OCI-LY7 (cell line): ENCODE measurements around the gene TICAM2. TPM values are rescaled to one million over a fixed set of nuclear protein-coding genes. Genes with fewer than 3 reads are reported as not detected.

Source experiments
- BruUV-seq: library from RNA; stranded (reverse); fragments of 400-500 nt; replicated peaks from 2 replicates; lab custom pipeline; 2021; lab: Mats Ljungman, UMichigan
- CTCF ChIA-PET: fragments of 300-600 bp; sonication (Branson Sonifier 250); formaldehyde crosslinking; loops from one replicate; lab custom pipeline; 2022; ENCODE audit warnings: antibody characterized with exemption; ENCODE audit not compliant: unreplicated experiment; lab: Charles Lee
- POLR2A ChIA-PET: fragments of 300-600 bp; sonication (Branson Sonifier 250); formaldehyde crosslinking; loops from one replicate; lab custom pipeline; 2022; ENCODE audit warnings: antibody characterized with exemption; lab: Charles Lee
- DNase-seq: peaks from one replicate; pipeline ENCODE4 v3.0.0-alpha.2; 2015; ENCODE audit warnings: low spot score
- H2AFZ ChIP-seq: fragments of 200-600 bp; sonication (generic), shearing (Covaris generic); 2 replicates; pipeline ENCODE4 v1.6.1; 2014; ENCODE audit warnings: mild to moderate bottlenecking, antibody characterized with exemption, low read length, moderate library complexity
- H3K27ac ChIP-seq: fragments of 200-600 bp; sonication (generic); 2 replicates; pipeline ENCODE4 v1.5.1; 2014; ENCODE audit warnings: mixed run types, low read depth, mild to moderate bottlenecking, moderate library complexity, low read length, inconsistent platforms; ENCODE audit not compliant: poor library complexity, severe bottlenecking
- H3K36me3 ChIP-seq: fragments of 200-600 bp; sonication (generic); 2 replicates; pipeline ENCODE4 v1.6.1; 2014; ENCODE audit warnings: mild to moderate bottlenecking, antibody characterized with exemption, low read length, moderate library complexity, mixed read lengths; ENCODE audit not compliant: insufficient read depth
- H3K4me1 ChIP-seq: fragments of 200-600 bp; sonication (generic); 2 replicates; pipeline ENCODE4 v1.5.1; 2014; ENCODE audit warnings: mild to moderate bottlenecking, low read length; ENCODE audit not compliant: insufficient read depth, poor library complexity, severe bottlenecking
- H3K4me2 ChIP-seq: fragments of 200-600 bp; sonication (generic); 2 replicates; pipeline ENCODE4 v1.6.1; 2014; ENCODE audit warnings: mild to moderate bottlenecking, low read length
- H3K4me3 ChIP-seq: fragments of 200-600 bp; sonication (generic); 2 replicates; pipeline ENCODE4 v1.5.1; 2014; ENCODE audit warnings: mild to moderate bottlenecking, low read depth, low read length; ENCODE audit not compliant: poor library complexity, severe bottlenecking
- H3K79me2 ChIP-seq: fragments of 200-600 bp; sonication (generic); 2 replicates; pipeline ENCODE4 v1.6.1; 2016; ENCODE audit warnings: low read depth, mild to moderate bottlenecking, low read length, moderate library complexity, mixed read lengths; ENCODE audit not compliant: insufficient read depth
- H3K9me2 ChIP-seq: fragments of 200-600 bp; sonication (generic); 2 replicates; pipeline ENCODE4 v1.6.1; 2016; ENCODE audit warnings: mild to moderate bottlenecking, low read length, mixed read lengths; ENCODE audit not compliant: insufficient read depth
- H3K9me3 ChIP-seq: fragments of 200-600 bp; sonication (generic); 2 replicates; pipeline ENCODE4 v1.6.1; 2014; ENCODE audit warnings: mild to moderate bottlenecking, mixed run types, low read length, mixed read lengths
- H4K20me1 ChIP-seq: fragments of 200-600 bp; sonication (generic); 2 replicates; pipeline ENCODE4 v1.6.1; 2014; ENCODE audit warnings: mild to moderate bottlenecking, antibody characterized with exemption, low read length, moderate library complexity, mixed read lengths; ENCODE audit not compliant: insufficient read depth
- EZH2phosphoT487 ChIP-seq: fragments of 200-600 bp; sonication (generic); IDR thresholded peaks from 2 replicates; pipeline ENCODE4 v1.6.1; 2018; ENCODE audit warnings: low read depth, borderline replicate concordance, mild to moderate bottlenecking, mixed run types, antibody characterized with exemption, low read length, moderate library complexity, mixed read lengths
- intact Hi-C: fragments of 100-400 bp; cut with micrococcal nuclease; formaldehyde crosslinking; loops from one replicate; pipeline ENCODE4 v1.10.0; 2022; ENCODE audit not compliant: unreplicated experiment
- total RNA-seq, 2 experiments: library from RNA; depleted of rRNA in 1 of 2; stranded (reverse); fragments of >200 nt in 1 of 2; shearing (Covaris generic) in 1 of 2; gene quantifications; 2 replicates each; pipeline ENCODE4 v1.2.3, GENCODE V29; 2014 to 2022
- TF ChIP-seq, protein P1 (sequence below): fragments of 200-600 bp; sonication (generic); conservative IDR thresholded peaks from 2 replicates; pipeline ENCODE4 v1.5.1; 2014; ENCODE audit warnings: mild to moderate bottlenecking, antibody characterized with exemption, low read length, moderate library complexity, mixed read lengths

TICAM2 gene
- total RNA-seq, 2 experiments from 2014 or later, result 0.65 TPM; not detected in 1

DNA sequence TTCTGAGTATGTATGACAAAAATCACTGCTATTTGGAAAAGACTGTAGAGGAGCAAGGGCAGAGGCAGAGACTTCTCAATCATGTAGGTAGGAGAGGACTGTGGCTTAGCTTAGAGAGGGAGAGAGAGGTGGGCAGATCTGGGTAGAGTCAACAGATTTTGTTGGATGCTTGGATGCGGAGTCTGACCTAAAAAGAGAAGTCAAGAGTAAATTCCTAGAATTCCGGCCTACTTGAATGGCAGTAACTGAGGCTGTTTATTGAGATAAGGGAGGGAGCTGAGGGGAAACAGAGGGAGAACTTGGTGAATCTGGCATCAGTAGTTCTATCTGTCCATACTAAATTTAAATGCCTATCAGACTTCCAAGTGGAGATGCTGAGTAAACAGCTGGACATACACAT, 2.4 kb downstream of the TICAM2 start:
- BruUV-seq, result no TSS peak
- DNase-seq, result no peak
- intact Hi-C loops, result no loop called here
- H4K20me1 ChIP-seq, result no peaks in the 10 kb centered on the region
- H3K36me3 ChIP-seq, result 0 out of 2 replicates have a peak, but pooled peaks cover 6% of the 10 kb centered on the region
- H2AFZ ChIP-seq, result no peak overlapping the region
- H3K9me2 ChIP-seq, result no peaks in the 10 kb centered on the region
- no peaks in the 10 kb centered on the region for H3K9me3 ChIP-seq
- TF ChIP-seq EZH2phosphoT487, result no peak
- TF ChIP-seq, protein P1, sequence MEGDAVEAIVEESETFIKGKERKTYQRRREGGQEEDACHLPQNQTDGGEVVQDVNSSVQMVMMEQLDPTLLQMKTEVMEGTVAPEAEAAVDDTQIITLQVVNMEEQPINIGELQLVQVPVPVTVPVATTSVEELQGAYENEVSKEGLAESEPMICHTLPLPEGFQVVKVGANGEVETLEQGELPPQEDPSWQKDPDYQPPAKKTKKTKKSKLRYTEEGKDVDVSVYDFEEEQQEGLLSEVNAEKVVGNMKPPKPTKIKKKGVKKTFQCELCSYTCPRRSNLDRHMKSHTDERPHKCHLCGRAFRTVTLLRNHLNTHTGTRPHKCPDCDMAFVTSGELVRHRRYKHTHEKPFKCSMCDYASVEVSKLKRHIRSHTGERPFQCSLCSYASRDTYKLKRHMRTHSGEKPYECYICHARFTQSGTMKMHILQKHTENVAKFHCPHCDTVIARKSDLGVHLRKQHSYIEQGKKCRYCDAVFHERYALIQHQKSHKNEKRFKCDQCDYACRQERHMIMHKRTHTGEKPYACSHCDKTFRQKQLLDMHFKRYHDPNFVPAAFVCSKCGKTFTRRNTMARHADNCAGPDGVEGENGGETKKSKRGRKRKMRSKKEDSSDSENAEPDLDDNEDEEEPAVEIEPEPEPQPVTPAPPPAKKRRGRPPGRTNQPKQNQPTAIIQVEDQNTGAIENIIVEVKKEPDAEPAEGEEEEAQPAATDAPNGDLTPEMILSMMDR, result no peak
- CTCF ChIA-PET, result no interaction called here
- H3K4me2 ChIP-seq, result no peak overlapping the region
- H3K4me1 ChIP-seq, result no peaks in the 10 kb centered on the region
- H3K79me2 ChIP-seq, result no peaks in the 10 kb centered on the region
- no peak overlapping the region for H3K27ac ChIP-seq
- POLR2A ChIA-PET, result interaction anchor here (0.7 kb wide), 1 partner anchor 263 kb away, joined by 3 read pairs; no protein-coding TSS in a partner anchor
- H3K4me3 ChIP-seq, result no peak overlapping the region

GRCh38 chr5:115599502-115599901, 2.8 kb downstream of the TICAM2 start:
- H3K4me1 ChIP-seq, result no peaks in the 10 kb centered on the region
- no peak overlapping the region for H3K4me2 ChIP-seq
- H3K4me3 ChIP-seq, result no peak overlapping the region
- BruUV-seq, result no TSS peak
- H3K9me3 ChIP-seq, result no peaks in the 10 kb centered on the region
- ChIA-PET POLR2A (interaction anchor here (0.7 kb wide), 1 partner anchor 262 kb away, joined by 3 read pairs; no protein-coding TSS in a partner anchor), CTCF (no interaction called here)
- no peaks in the 10 kb centered on the region for H4K20me1 ChIP-seq
- no peak overlapping the region for H2AFZ ChIP-seq
- DNase-seq, result peak; percentile 27
- no peaks in the 10 kb centered on the region for H3K9me2 ChIP-seq
- H3K27ac ChIP-seq, result no peak overlapping the region
- TF ChIP-seq EZH2phosphoT487, result no peak
- TF ChIP-seq, protein P1, result no peak
- 0 out of 2 replicates have a peak, but pooled peaks cover 1% of the 10 kb centered on the region for H3K36me3 ChIP-seq
- H3K79me2 ChIP-seq, result no peaks in the 10 kb centered on the region
- intact Hi-C loops, result no loop called here
